Measurements from ENCODE around the gene CDC42BPG.

The CDC42BPG gene

GRCh38 chr11:64803158-64803845 lies 41.2 kb downstream of the CDC42BPG start, which contains the start of gene MAP4K2:
Gene MAP4K2, minus strand, starts transcription at chr11:64803214. Its CDS starts 65 bp downstream, at chr11:64803149.
- H3K9ac ChIP-seq (ENCODE audit: low read length) = peak within 1 kb of the TSS; percentile 77
- H3K27ac ChIP-seq (ENCODE audit: low read length) = peak within 1 kb of the TSS; percentile 65
- no peaks in the 10 kb centered on the region for H3K9me3 ChIP-seq (ENCODE audit: insufficient read depth, low read length)
- H3K4me1 ChIP-seq (ENCODE audit: low read length) = peaks cover 19% of the 10 kb centered on the region
- peak within 1 kb of the TSS; percentile 99 for H3K4me2 ChIP-seq (ENCODE audit: low read length)
- TF ChIP-seq, protein P1, sequence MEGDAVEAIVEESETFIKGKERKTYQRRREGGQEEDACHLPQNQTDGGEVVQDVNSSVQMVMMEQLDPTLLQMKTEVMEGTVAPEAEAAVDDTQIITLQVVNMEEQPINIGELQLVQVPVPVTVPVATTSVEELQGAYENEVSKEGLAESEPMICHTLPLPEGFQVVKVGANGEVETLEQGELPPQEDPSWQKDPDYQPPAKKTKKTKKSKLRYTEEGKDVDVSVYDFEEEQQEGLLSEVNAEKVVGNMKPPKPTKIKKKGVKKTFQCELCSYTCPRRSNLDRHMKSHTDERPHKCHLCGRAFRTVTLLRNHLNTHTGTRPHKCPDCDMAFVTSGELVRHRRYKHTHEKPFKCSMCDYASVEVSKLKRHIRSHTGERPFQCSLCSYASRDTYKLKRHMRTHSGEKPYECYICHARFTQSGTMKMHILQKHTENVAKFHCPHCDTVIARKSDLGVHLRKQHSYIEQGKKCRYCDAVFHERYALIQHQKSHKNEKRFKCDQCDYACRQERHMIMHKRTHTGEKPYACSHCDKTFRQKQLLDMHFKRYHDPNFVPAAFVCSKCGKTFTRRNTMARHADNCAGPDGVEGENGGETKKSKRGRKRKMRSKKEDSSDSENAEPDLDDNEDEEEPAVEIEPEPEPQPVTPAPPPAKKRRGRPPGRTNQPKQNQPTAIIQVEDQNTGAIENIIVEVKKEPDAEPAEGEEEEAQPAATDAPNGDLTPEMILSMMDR (IDR thresholded peaks at IDR 0.05; ENCODE audit: low read depth, low read length) = peak; percentile 14; the same call in 1 of the 2 replicates
- TF ChIP-seq EZH2phosphoT487 (IDR thresholded peaks at IDR 0.05; ENCODE audit: low read depth) = no peak
- peaks cover 32% of the 10 kb centered on the region for H3K36me3 ChIP-seq (replicated peaks; ENCODE audit: low read depth, low read length)
- peak within 1 kb of the TSS; percentile 55; the same call in 1 of the 2 replicates for H2AFZ ChIP-seq (ENCODE audit: low read depth, low read length)
- peaks cover 16% of the 10 kb centered on the region for H3K79me2 ChIP-seq (ENCODE audit: low read length)
- peak within 1 kb of the TSS; percentile 95 for H3K4me3 ChIP-seq (ENCODE audit: low read length)
- no peaks in the 10 kb centered on the region for H3K27me3 ChIP-seq (ENCODE audit: low read depth, low read length)
- H4K20me1 ChIP-seq (ENCODE audit: insufficient read depth, low read length) = no peaks in the 10 kb centered on the region

GRCh38 chr11:64802370-64803157 lies 41.9 kb downstream of the CDC42BPG start:
- no peaks in the 10 kb centered on the region for H4K20me1 ChIP-seq (ENCODE audit: insufficient read depth, low read length)
- peaks cover 19% of the 10 kb centered on the region for H3K4me1 ChIP-seq (ENCODE audit: low read length)
- TF ChIP-seq EZH2phosphoT487 (IDR thresholded peaks at IDR 0.05; ENCODE audit: low read depth) = no peak
- TF ChIP-seq, protein P1 (IDR thresholded peaks at IDR 0.05; ENCODE audit: low read depth, low read length) = no peak
- H3K4me3 ChIP-seq (ENCODE audit: low read length) = peak overlapping the region; percentile 95
- no peaks in the 10 kb centered on the region for H3K27me3 ChIP-seq (ENCODE audit: low read depth, low read length)
- H2AFZ ChIP-seq (ENCODE audit: low read depth, low read length) = peak overlapping the region; percentile 47; the same call in 1 of the 2 replicates
- peaks cover 16% of the 10 kb centered on the region for H3K79me2 ChIP-seq (ENCODE audit: low read length)
- peaks cover 30% of the 10 kb centered on the region for H3K36me3 ChIP-seq (replicated peaks; ENCODE audit: low read depth, low read length)
- H3K27ac ChIP-seq (ENCODE audit: low read length) = peak overlapping the region; percentile 45
- no peaks in the 10 kb centered on the region for H3K9me3 ChIP-seq (ENCODE audit: insufficient read depth, low read length)
- H3K4me2 ChIP-seq (ENCODE audit: low read length) = peak overlapping the region; percentile 99
- peak overlapping the region; percentile 77 for H3K9ac ChIP-seq (ENCODE audit: low read length)

DNA sequence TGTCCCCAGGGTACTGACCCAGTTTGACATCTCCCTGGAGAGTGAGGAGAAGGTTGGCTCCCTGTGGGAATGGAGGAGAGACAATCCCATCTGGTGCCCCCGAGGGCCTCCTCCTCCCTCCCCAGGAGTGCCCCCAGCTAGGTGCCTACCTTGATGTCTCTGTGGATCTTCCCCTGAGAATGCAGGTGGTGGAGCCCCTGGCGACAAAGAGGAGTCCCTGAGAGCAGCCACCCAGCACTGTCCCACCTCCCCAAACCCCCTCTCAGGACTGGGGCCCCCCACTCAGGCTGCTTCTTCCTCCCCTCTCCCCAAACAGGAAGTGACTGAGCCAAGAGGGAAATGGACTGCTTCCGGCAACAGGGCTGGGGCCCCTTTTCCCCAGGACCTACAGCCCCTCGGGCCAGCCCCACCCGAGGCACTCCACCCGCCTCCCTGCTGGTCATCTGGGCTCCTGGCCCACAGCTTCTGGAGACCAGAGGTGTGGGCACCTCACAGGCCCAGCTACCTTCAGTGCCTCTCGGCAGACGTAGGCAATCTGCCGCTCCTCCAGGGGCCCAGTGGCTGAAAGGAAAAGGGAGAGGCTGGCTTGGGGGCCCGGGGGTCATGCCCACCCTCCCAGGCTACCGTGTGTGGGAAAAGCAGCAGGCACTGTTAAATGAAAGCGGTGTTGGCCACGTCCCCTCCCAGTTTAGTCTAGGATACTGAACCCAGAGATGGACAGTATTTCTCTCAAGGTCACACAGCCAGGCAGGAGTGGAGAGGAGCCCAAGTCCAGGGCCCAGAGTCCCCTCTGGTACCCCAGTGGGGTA lies 42.7 kb downstream of the CDC42BPG start:
- peak overlapping the region; percentile 47; the same call in 1 of the 2 replicates for H2AFZ ChIP-seq (ENCODE audit: low read depth, low read length)
- H3K4me3 ChIP-seq (ENCODE audit: low read length) = peak overlapping the region; percentile 95
- peak overlapping the region; percentile 99 for H3K4me2 ChIP-seq (ENCODE audit: low read length)
- peaks cover 19% of the 10 kb centered on the region for H3K4me1 ChIP-seq (ENCODE audit: low read length)
- H3K27ac ChIP-seq (ENCODE audit: low read length) = peak overlapping the region; percentile 45
- peaks cover 33% of the 10 kb centered on the region for H3K36me3 ChIP-seq (replicated peaks; ENCODE audit: low read depth, low read length)
- H3K9ac ChIP-seq (ENCODE audit: low read length) = peak overlapping the region; percentile 77
- TF ChIP-seq EZH2phosphoT487 (IDR thresholded peaks at IDR 0.05; ENCODE audit: low read depth) = no peak
- TF ChIP-seq, protein P1 (IDR thresholded peaks at IDR 0.05; ENCODE audit: low read depth, low read length) = no peak
- H3K9me3 ChIP-seq (ENCODE audit: insufficient read depth, low read length) = no peaks in the 10 kb centered on the region
- H4K20me1 ChIP-seq (ENCODE audit: insufficient read depth, low read length) = no peaks in the 10 kb centered on the region
- no peaks in the 10 kb centered on the region for H3K27me3 ChIP-seq (ENCODE audit: low read depth, low read length)
- H3K79me2 ChIP-seq (ENCODE audit: low read length) = peaks cover 16% of the 10 kb centered on the region

Data from OCI-LY3 (cell line).